GM12865 (cell line): Measurements from ENCODE around the gene PIP4K2A.

ENCODE experiments used
- DNase-seq: peaks from one replicate; pipeline ENCODE4 v3.0.0; 2010; ENCODE audit warnings: low read depth
- H3K4me3 ChIP-seq: 2 replicates; pipeline ENCODE4 v1.5.1; 2011; ENCODE audit warnings: mild to moderate bottlenecking, low read depth, low read length, control low read depth
- TF ChIP-seq, protein P1 (sequence below): IDR thresholded peaks from 2 replicates; pipeline ENCODE4 v1.5.1; 2011; ENCODE audit warnings: low read length, control low read depth, low read depth, inconsistent platforms; ENCODE audit not compliant: insufficient read depth; ENCODE audit errors: missing control alignments

The PIP4K2A gene

DNA sequence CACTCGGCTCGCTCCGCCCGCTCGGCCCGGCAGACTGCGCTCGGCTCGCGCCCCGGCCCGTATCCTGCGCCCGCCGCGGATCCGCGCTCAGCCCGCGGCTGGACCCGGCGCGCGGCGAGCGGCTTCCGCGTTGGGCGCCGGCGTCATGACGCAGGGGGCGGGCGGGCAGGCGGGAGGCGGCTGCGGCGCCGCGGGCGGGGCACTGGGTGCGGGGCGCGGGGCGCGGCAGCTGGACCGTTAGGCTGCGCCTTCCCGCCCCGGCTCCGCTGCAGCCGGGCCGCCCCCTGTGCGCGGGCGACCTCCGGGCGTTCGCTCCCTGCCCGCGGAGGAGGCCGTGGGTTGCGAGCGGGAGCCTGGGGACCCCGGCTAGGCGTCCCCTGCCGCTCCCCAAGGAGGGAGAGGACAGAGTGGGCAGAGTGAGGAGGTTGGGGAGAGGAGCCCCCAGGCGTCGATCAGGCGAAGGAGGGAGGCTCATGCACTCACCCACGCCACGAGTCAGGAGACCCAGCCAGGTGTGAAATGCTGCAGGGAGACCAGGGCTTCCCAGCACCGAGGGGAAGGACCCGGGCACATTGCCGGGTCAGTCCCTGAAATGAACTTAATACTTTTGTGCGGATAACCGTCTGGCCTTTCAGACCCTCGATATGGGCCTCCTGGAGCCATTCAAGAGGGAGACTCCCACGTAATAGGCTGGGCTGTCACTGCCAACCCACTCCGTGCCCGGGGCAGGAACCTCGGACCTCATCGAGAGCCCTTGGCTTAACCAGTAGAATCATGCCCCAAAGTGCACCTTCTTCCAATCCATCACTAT is at the start of gene PIP4K2A:
Gene PIP4K2A (minus strand): TSS at position 100 of the 811 bp plus-strand sequence. CDS start 252 bp downstream, outside the sequence.
- TF ChIP-seq, protein P1, sequence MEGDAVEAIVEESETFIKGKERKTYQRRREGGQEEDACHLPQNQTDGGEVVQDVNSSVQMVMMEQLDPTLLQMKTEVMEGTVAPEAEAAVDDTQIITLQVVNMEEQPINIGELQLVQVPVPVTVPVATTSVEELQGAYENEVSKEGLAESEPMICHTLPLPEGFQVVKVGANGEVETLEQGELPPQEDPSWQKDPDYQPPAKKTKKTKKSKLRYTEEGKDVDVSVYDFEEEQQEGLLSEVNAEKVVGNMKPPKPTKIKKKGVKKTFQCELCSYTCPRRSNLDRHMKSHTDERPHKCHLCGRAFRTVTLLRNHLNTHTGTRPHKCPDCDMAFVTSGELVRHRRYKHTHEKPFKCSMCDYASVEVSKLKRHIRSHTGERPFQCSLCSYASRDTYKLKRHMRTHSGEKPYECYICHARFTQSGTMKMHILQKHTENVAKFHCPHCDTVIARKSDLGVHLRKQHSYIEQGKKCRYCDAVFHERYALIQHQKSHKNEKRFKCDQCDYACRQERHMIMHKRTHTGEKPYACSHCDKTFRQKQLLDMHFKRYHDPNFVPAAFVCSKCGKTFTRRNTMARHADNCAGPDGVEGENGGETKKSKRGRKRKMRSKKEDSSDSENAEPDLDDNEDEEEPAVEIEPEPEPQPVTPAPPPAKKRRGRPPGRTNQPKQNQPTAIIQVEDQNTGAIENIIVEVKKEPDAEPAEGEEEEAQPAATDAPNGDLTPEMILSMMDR: no peak
- peak within 1 kb of the TSS; percentile 98 for H3K4me3 ChIP-seq
- peak; percentile 90 for DNase-seq

DNA sequence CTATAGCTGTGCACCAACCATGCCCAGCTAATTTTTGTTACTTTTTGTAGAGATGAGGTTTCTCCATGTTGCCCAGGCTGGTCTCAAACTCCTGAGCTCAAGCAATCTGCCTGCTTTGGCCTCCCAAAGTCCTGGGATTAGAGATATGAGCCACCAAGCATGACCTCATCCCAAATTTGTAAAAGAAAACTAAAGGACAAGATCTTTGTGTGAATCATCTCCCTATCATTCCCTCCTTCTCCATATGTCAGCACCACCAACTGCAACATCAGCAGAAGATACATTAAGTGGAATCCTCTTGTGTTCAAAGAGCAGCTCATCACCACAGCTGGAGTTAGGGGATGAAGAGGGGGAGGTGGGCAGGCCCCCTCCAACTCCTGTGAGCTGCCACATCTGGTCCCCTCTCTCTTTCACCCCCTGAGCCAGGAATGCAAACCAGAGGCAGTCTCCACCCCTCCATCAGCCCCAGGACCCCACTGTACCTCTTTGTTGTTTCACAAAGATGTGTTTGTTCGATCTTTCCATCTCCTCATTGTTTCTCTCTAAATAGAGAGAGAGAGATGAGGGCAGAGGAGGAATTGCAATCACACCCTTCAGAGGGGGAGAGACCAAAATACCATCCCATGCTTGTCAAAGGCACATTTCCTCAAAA is 47.3 kb upstream of the PIP4K2A start:
- H3K4me3 ChIP-seq: no peak overlapping the region
- TF ChIP-seq, protein P1: no peak
- no peak for DNase-seq

DNA sequence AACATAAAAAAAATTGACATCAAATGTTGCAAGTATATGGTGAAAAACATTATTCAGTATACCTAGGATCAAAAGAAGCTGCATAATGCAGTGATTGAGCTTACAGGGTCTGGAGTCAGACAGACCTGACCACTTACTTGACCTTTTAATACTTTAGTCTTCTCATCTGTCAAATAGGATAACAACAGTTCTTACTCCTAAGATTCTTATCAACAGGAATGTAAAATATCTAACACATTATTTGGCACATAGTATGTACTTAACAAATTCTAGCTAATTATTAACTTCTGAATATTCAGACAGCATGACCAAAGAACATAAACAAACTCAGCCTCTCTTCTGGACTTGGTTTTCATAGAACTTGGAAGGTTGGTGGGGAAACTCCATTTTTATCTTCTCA is 45.6 kb upstream of the PIP4K2A start:
- H3K4me3 ChIP-seq: no peak overlapping the region
- TF ChIP-seq, protein P1: no peak
- DNase-seq: no peak

DNA sequence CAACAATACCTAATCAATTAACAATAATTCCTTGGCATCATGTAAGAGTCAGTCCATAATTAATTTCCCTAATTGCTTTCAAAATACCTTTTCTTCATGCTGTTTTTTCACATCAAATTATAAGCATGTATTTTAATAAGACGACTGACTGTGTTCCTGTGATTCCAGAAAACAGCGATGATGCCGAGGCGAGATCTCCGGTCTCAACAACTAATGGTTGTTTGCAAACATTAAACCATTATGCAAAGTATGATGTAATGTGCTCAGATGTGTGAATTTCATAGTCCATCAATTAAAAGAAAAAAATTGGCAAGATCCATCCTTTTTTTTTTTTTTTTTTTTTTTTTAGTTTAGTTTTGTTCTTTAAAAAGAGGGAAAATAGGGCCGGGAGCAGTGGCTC is 44.5 kb upstream of the PIP4K2A start:
- TF ChIP-seq, protein P1: no peak
- no peak for DNase-seq
- no peak overlapping the region for H3K4me3 ChIP-seq

DNA sequence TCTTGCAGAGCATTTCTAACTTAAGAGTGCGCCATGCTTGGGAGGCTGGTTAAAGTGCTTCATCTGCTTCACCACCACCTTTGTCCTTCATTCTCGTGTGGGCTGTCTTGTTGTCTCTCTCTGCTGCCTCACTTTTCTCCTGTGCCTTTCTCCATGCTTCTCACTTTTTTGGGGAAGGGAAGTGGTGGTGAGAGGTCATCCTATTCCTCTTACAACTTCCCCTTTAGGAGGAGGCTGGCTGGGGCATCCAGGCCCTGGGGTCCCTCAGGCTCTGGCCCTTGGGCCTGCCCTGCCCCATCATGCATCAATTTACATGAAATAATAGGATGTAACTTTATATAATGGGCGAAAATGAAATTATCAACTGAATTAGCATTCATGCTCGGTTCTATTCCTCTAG is 39.9 kb upstream of the PIP4K2A start:
- TF ChIP-seq, protein P1: no peak
- DNase-seq: no peak

DNA sequence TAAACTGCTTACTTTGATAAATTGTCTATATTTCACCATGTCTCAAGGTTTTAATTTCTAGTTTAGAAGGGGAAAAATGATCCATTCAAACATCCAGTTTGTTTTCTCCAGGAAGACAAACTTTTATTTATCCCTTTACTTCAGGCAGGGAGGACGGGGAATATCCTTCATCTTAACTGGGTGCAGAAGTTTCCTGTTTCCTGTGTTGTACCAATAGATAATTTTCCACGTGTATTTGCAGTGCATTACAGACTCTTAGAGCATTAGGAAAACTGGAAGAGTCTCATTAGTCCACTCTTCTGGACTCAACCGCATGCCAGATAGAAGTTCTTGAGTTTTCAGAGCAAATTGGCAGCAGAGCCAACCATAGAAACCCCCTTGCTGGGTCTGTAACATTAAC is 39.4 kb upstream of the PIP4K2A start:
- H3K4me3 ChIP-seq: no peak overlapping the region
- no peak for DNase-seq
- TF ChIP-seq, protein P1: no peak

More for the DNA sequence above, 39.9 kb upstream of the PIP4K2A start:
- no peak overlapping the region for H3K4me3 ChIP-seq
